GM12878 (cell line): ENCODE data around the gene SUSD2. TPM values are rescaled to one million over a fixed set of nuclear protein-coding genes. Genes with fewer than 3 reads are reported as not detected.
A peak's percentile ranks its signal among the peaks of the same experiment; 100 is the strongest.

Source experiments
- ATAC-seq: fragments of 200-7000 bp; cut with Tn5 transposase; 3 replicates; pipeline ENCODE4 v1.9.1; 2020; ENCODE audit warnings: mild to moderate bottlenecking, moderate library complexity
- BruUV-seq: library from RNA; stranded (reverse); fragments of 400-500 nt; replicated peaks from 2 replicates; lab custom pipeline; 2021; lab: Mats Ljungman, UMichigan
- CTCF ChIA-PET: fragments of 300-600 bp; sonication (Branson Sonifier 250); formaldehyde crosslinking; extraction: SDS; loops from one replicate; lab custom pipeline; 2021; ENCODE audit warnings: inconsistent platforms; lab: Yijun Ruan, JAX
- POLR2A ChIA-PET: fragments of 350-600 bp; formaldehyde crosslinking; extraction: SDS; loops from one replicate; lab custom pipeline; 2021; ENCODE audit warnings: inconsistent platforms; lab: Charles Lee
- RAD21 ChIA-PET: fragments of 300-600 bp; sonication (Branson Sonifier 250); formaldehyde crosslinking; loops from one replicate; lab custom pipeline; 2023; ENCODE audit warnings: antibody characterized with exemption; ENCODE audit not compliant: unreplicated experiment; lab: Charles Lee
- SMC1A ChIA-PET: fragments of 300-600 bp; sonication (Branson Sonifier 250); formaldehyde crosslinking; loops from one replicate; lab custom pipeline; 2023; ENCODE audit not compliant: unreplicated experiment, uncharacterized antibody; lab: Charles Lee
- DNase-seq: peaks from one replicate; pipeline ENCODE4 v3.0.0-alpha.2; 2011; ENCODE audit warnings: low read depth, low spot score
- FAIRE-seq: peaks from 3 replicates; lab custom pipeline; 2011; peaks lifted over from hg19 to GRCh38; lab: Jason Lieb, UNC
- H2AFZ ChIP-seq: 2 replicates; pipeline ENCODE4 v1.6.0; 2011; ENCODE audit warnings: low read depth, low read length, control low read depth; ENCODE audit not compliant: control insufficient read depth
- H3K27ac ChIP-seq: 2 replicates; pipeline ENCODE4 v1.5.1; 2011; ENCODE audit warnings: control low read depth; ENCODE audit not compliant: control insufficient read depth, insufficient read depth
- H3K27me3 ChIP-seq, 2 experiments: replicated peaks in 1 of 2; 2 replicates each; pipeline versions ENCODE4 v1.6.0 to v1.6.1; 2011; ENCODE audit warnings: low read length in 1 of 2; ENCODE audit not compliant: control insufficient read depth in 2 of 2, insufficient read depth in 2 of 2
- H3K36me3 ChIP-seq, 2 experiments: 2 replicates each; pipeline ENCODE4 v1.5.1; 2011; ENCODE audit warnings: low read length in 1 of 2; ENCODE audit not compliant: control insufficient read depth in 2 of 2, insufficient read depth in 2 of 2
- H3K4me1 ChIP-seq: 2 replicates; pipeline ENCODE4 v1.6.1; 2011; ENCODE audit warnings: mild to moderate bottlenecking, low read length, moderate library complexity, mixed read lengths; ENCODE audit not compliant: control insufficient read depth, insufficient read depth
- H3K4me2 ChIP-seq: 2 replicates; pipeline ENCODE4 v1.6.0; 2011; ENCODE audit warnings: control low read depth; ENCODE audit not compliant: control insufficient read depth, insufficient read depth
- H3K4me3 ChIP-seq: fragments of 200-600 bp; sonication (generic); 2 replicates; pipeline ENCODE4 v1.5.1; 2016
- H3K79me2 ChIP-seq: 2 replicates; pipeline ENCODE4 v1.6.0; 2011; ENCODE audit warnings: low read length; ENCODE audit not compliant: control insufficient read depth, insufficient read depth
- H3K9ac ChIP-seq: 2 replicates; pipeline ENCODE4 v1.8.0; 2011; ENCODE audit warnings: low read length, control low read depth, mixed read lengths; ENCODE audit not compliant: control insufficient read depth, insufficient read depth
- H3K9me3 ChIP-seq: replicated peaks from 3 replicates; pipeline ENCODE4 v1.5.1; 2011; ENCODE audit warnings: mild to moderate bottlenecking, low read length; ENCODE audit not compliant: control insufficient read depth, insufficient read depth
- H4K20me1 ChIP-seq: 2 replicates; pipeline ENCODE4 v1.6.0; 2011; ENCODE audit not compliant: control insufficient read depth, insufficient read depth
- POLR2A ChIP-seq: IDR thresholded peaks from 2 replicates; pipeline ENCODE4 v1.6.1; 2011; ENCODE audit warnings: low read depth, mild to moderate bottlenecking, low read length
- RAD21 ChIP-seq: IDR thresholded peaks from 2 replicates; pipeline ENCODE4 v1.6.1; 2011; ENCODE audit warnings: mild to moderate bottlenecking, low read depth, low read length, moderate library complexity; ENCODE audit not compliant: insufficient read depth
- SMC3 ChIP-seq: IDR thresholded peaks from 2 replicates; pipeline ENCODE4 v1.6.1; 2011; ENCODE audit warnings: low read length, improper control_type of control experiment, borderline replicate concordance
- WGBS: methylation state at CpG from one replicate; pipeline ENCODE4 v1.1.6; 2016; ENCODE audit warnings: low lambda C conversion rate; ENCODE audit not compliant: insufficient replicate concordance, insufficient coverage; ENCODE audit errors: missing lambda C conversion rate; 5-methylcytosine and 5-hydroxymethylcytosine counted together
- in situ Hi-C: fragments of 300-500 bp; cut with MboI; formaldehyde crosslinking; loops from 9 replicates; pipeline ENCODE4 v1.14.3; 2018; ENCODE audit warnings: mixed read lengths
- intact Hi-C: fragments of 100-400 bp; cut with micrococcal nuclease; formaldehyde crosslinking; loops from one replicate; pipeline ENCODE4 v1.14.2; 2022; ENCODE audit not compliant: unreplicated experiment
- polyA plus RNA-seq, 11 experiments: library from polyadenylated mRNA; depleted of rRNA in 4 of 11; unstranded in 6 of 11; stranded (reverse) in 5 of 11; fragments of >200 nt; fragmentation: Nextera tagmentation in 4 of 11; fragmentation: Illumina TruSeq in 1 of 11; extraction: Ambion mirVana in 4 of 11; extraction: Trizol in 1 of 11; gene quantifications; 1 replicate in 1 of 11; 2 replicates in 10 of 11; pipeline versions ENCODE4 v1.2.1 to v1.2.3, GENCODE V29; 2011 to 2016; ENCODE audit warnings: inconsistent platforms in 2 of 11, missing spikeins in 2 of 11, low read depth in 1 of 11
- total RNA-seq, 4 experiments: library from RNA; depleted of rRNA in 3 of 4; stranded (reverse); fragments of >200 nt in 3 of 4; fragmentation: Illumina TruSeq in 1 of 4; extraction: Trizol in 1 of 4; gene quantifications; 2 replicates each; pipeline versions ENCODE4 v1.2.1 to v1.2.3, GENCODE V29; 2013 to 2021
- TF ChIP-seq, protein P1 (sequence below): IDR thresholded peaks from 2 replicates; pipeline ENCODE4 v1.6.1; 2011; ENCODE audit warnings: low read depth, mild to moderate bottlenecking, low read length, moderate library complexity, borderline replicate concordance; ENCODE audit errors: extremely low read depth
- TF ChIP-seq, protein P2 (sequence below): IDR thresholded peaks from 2 replicates; pipeline ENCODE4 v1.6.1; 2011; ENCODE audit warnings: borderline replicate concordance, low read depth, mild to moderate bottlenecking, moderate library complexity, low read length; ENCODE audit not compliant: insufficient read depth, poor library complexity, severe bottlenecking

The SUSD2 gene
- total and polyA plus RNA-seq, 10 of the 15 experiments (the other 5 are each of a cell fraction or from before 2014, with no cell fraction given), result 0.04 to 0.31 (median 0.11) TPM; not detected in 5

DNA sequence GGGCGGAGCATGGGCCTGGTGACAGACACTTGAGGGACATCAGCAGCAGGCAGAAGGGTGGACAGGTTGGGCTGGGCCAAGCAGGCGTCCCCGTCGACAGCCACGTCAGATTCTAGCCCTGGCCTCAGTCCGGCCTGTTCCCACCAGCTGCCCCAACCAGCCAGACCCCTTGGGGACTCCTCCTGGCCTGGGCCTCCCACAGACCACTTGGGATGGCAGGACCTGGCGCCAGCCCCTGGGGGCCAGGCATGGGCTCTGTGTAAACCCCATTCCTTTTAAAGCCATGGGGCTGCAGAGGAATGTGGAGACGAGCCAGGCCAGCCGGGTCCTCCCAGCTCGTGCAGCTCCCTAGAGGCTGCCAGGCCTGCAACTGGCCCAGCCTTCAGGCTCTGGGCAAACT is 4.7 kb upstream of the SUSD2 start:
- no peaks in the 10 kb centered on the region for H3K79me2 ChIP-seq
- H3K27ac ChIP-seq, result no peak overlapping the region
- CTCF ChIA-PET, result interaction anchor here (0.9 to 8.9 kb wide), 4 partner anchors 21 to 166 kb away, joined by 3 to 94 read pairs (median 10); partner anchors contain the start of gene CABIN1
- peaks cover 4 to 11% of the 10 kb centered on the region in 2 experiments; a peak in 3 of 4 replicates for H3K36me3 ChIP-seq
- no TSS peak for BruUV-seq
- TF ChIP-seq SMC3, result no peak
- TF ChIP-seq, protein P1, sequence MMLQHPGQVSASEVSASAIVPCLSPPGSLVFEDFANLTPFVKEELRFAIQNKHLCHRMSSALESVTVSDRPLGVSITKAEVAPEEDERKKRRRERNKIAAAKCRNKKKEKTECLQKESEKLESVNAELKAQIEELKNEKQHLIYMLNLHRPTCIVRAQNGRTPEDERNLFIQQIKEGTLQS, result no peak
- TF ChIP-seq POLR2A, result 0 out of 2 replicates have a peak, but pooled peaks have one; percentile 20
- TF ChIP-seq RAD21, result no peak
- TF ChIP-seq, protein P2, sequence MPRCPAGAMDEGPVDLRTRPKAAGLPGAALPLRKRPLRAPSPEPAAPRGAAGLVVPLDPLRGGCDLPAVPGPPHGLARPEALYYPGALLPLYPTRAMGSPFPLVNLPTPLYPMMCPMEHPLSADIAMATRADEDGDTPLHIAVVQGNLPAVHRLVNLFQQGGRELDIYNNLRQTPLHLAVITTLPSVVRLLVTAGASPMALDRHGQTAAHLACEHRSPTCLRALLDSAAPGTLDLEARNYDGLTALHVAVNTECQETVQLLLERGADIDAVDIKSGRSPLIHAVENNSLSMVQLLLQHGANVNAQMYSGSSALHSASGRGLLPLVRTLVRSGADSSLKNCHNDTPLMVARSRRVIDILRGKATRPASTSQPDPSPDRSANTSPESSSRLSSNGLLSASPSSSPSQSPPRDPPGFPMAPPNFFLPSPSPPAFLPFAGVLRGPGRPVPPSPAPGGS, result no peak
- H4K20me1 ChIP-seq, result no peaks in the 10 kb centered on the region
- intact Hi-C loops (loop anchor here (5.0 to 10.0 kb wide), 3 partner anchors 69 to 222 kb away; no protein-coding TSS in a partner anchor), in situ Hi-C loops (no loop called here)
- SMC1A ChIA-PET, result interaction anchor here (2.0 kb wide), 1 partner anchor 67 kb away, joined by 7 read pairs; no protein-coding TSS in a partner anchor
- POLR2A ChIA-PET, result no interaction called here
- H3K4me3 ChIP-seq, result no peak overlapping the region
- RAD21 ChIA-PET, result interaction anchor here (1.3 kb wide), 1 partner anchor 19 kb away, joined by 3 read pairs; no protein-coding TSS in a partner anchor
- H3K4me1 ChIP-seq, result no peaks in the 10 kb centered on the region
- H2AFZ ChIP-seq, result no peak overlapping the region
- FAIRE-seq (no peak), DNase-seq (no peak), ATAC-seq (no peak)
- H3K9me3 ChIP-seq, result no peaks in the 10 kb centered on the region
- WGBS, result 100% methylated on average over 10 of the region's 10 CpGs
- no peaks in the 10 kb centered on the region for H3K27me3 ChIP-seq
- H3K9ac ChIP-seq, result no peak overlapping the region
- H3K4me2 ChIP-seq, result no peak overlapping the region
